Hair follicular keratinocyte (primary cell): Measurements from ENCODE around the gene AGRP. TPM values are rescaled to one million over a fixed set of nuclear protein-coding genes. Genes with fewer than 3 reads are reported as not detected.

Experiments used
- total RNA-seq: library from RNA; depleted of rRNA; stranded (reverse); fragments of >200 nt; gene quantifications from 2 replicates; pipeline ENCODE4 v1.2.3, GENCODE V29; 2015

Gene AGRP, protein sequence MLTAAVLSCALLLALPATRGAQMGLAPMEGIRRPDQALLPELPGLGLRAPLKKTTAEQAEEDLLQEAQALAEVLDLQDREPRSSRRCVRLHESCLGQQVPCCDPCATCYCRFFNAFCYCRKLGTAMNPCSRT
- total RNA-seq = not detected in 2 replicates

DNA sequence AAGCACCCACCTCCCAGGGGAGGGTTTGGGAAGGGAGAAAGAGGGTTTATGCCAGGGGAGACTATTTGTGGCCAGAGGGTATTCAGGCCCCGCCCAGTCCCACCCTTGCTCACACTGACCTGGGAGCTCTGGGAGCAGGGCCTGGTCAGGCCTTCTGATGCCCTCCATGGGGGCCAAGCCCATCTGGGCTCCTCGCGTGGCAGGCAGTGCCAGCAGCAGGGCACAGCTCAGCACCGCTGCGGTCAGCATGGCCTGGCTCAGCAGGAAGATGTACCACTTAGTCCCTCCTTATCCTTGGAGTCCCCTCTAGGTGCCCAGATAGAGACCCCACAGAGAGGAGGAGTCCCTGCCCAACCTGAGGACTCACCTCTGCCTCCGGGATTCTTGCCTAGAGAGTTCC is at the start of gene AGRP:
Gene AGRP (minus strand): TSS at position 398 of the 400 bp plus-strand sequence. CDS start 149 bp downstream, at position 249.

DNA sequence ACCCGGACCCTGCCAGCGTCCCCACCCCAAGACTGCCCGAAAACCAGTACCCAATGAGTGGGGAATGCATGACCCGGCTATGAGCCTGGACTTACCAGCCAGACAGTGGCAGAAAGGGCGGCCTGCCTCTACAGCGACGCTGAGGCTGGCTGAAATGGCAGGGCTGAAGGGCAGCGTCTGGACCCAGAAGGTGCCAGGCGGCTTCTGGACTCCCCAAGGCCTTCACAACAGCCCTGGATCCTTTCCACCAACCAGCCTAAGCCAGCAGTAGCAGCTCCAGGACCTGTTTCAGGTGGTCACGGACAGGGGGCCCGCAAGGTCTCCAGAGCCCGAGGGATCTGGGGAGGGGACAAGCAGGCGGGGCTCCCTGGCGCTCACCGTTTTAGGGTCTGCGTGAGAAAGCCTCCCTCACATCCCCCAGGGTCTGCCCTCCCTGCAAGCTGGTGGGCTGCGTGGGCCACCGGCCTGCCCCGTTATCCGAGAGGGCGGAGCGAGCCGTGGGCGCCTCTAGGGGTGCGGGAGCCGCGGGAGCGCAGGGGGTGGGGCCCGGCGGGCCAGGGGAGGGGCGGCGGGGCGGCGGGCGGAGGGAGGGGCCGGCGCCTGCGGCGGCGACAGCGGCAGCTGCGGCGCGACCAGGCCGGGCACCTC is 45.0 kb upstream of the AGRP start, which contains the start of gene RIPOR1:
Gene RIPOR1 (plus strand): TSS at position 608 of the 648 bp plus-strand sequence. CDS start 9,618 bp downstream, outside the sequence.

DNA sequence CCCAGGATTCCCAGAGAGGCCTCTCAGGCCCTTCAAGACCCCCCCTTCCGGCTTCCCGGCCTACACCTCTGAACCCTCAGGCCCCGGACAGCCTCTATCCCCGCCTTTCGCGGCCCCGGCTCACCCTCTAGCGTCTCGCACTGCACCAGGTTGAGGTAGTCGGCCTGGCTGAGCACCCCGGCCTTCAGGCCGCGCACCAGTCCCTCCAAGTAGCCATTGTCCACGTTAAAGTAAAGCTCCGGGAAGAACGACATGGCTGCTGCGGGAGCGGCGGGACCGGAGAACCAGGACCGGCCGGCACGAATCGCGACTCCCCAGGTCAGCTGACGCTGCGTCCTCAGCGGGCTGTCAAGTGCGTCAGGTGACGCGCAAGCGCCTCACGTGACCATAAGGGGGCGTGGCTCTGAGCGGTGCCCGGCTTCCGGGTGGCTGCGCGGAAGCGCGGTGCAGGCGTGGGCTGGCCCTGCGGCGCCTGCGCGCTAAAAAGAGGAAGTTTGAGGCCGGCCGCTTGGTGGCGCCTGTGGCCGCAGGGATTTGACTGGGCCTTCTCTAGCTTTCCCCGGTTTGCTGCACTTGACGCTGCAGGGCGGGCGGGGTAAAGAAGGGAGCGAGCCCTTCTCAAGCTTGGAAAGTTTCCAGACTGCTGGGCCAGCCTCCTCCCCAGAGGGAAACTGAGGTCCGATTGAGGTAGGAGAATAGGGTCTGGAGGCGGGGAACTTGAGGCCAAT is 2.4 kb downstream of the AGRP start, which contains the start of gene ATP6V0D1:
Gene ATP6V0D1 (minus strand): TSS at position 325 of the 728 bp plus-strand sequence. CDS start 71 bp downstream, at position 254.

Other genes with a start within 250 kb of the AGRP start
- gene FHOD1, start 236.1 kb downstream of the AGRP start, total RNA-seq = 24.1 and 35.0 TPM in 2 replicates
- 0.65 and 1.2 TPM in 2 replicates for gene SLC9A5, start 234.6 kb downstream of the AGRP start, total RNA-seq
- gene PLEKHG4, start 204.0 kb downstream of the AGRP start, total RNA-seq = 2.6 and 5.2 TPM in 2 replicates
- gene KCTD19, start 156.8 kb downstream of the AGRP start, total RNA-seq = not detected in 2 replicates
- 0.31 TPM in 1 of 2 replicates, not detected in the other for gene LRRC36, start 156.7 kb downstream of the AGRP start, total RNA-seq
- not detected in 2 replicates for gene TPPP3, start 90.0 kb downstream of the AGRP start, total RNA-seq
- 4.4 and 6.2 TPM in 2 replicates for gene ZDHHC1, start 67.1 kb downstream of the AGRP start, total RNA-seq
- 0.23 TPM in 1 of 2 replicates, not detected in the other for gene HSD11B2, start 52.4 kb downstream of the AGRP start, total RNA-seq
- 87.6 and 98.5 TPM in 2 replicates for gene ATP6V0D1, start 2.4 kb downstream of the AGRP start, total RNA-seq
- gene RIPOR1, start 45.3 kb upstream of the AGRP start, total RNA-seq = 19.0 and 35.3 TPM in 2 replicates
- gene CTCF, start 79.0 kb upstream of the AGRP start, total RNA-seq = 15.9 and 18.6 TPM in 2 replicates
- 0.08 and 0.16 TPM in 2 replicates for gene CARMIL2, start 161.6 kb upstream of the AGRP start, total RNA-seq
- 26.6 and 53.2 TPM in 2 replicates for gene ACD, start 176.7 kb upstream of the AGRP start, total RNA-seq
- 0.19 and 3.1 TPM in 2 replicates for gene PARD6A, start 177.4 kb upstream of the AGRP start, total RNA-seq
- 13.4 and 14.6 TPM in 2 replicates for gene ENKD1, start 183.2 kb upstream of the AGRP start, total RNA-seq
- 1.9 and 2.0 TPM in 2 replicates for gene C16orf86, start 183.3 kb upstream of the AGRP start, total RNA-seq
- gene GFOD2, start 235.8 kb upstream of the AGRP start, total RNA-seq = 14.8 and 18.4 TPM in 2 replicates